HG02642 (cell line): ENCODE results near the gene ATP11B.
A peak's percentile ranks its signal among the peaks of the same experiment; 100 is the strongest.

Source experiments
- ATAC-seq: cut with Tn5 transposase; IDR thresholded peaks from one replicate; pipeline ENCODE4 v1.9.1; 2021; ENCODE audit warnings: mild to moderate bottlenecking; ENCODE audit not compliant: unreplicated experiment, poor library complexity

ATP11B gene

DNA sequence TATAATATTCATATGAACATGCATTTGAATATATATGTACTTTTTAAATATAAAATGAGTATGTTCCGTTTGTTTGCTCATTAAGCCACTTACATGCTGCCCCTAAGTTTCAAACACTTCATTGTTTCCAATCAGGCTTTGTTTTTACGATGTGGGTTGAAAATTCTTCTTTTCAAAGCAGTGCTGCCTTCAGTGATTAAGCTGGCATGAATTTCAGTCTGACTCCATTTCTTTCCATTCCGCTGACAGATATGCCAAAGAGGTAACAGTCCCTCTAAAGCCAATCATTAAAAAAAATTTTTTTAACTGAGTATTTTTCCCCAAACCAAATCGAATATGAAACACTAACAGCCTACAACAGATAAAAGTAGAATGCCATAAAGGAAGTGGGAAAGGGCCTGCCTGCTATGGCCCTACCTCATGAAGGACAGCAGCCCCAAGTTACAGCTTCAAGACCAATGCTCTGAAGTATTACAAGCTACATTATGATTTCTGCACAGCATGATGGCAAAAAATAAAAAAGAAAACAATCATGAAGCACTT lies 147.0 kb downstream of the ATP11B start:
- no peak for ATAC-seq

DNA sequence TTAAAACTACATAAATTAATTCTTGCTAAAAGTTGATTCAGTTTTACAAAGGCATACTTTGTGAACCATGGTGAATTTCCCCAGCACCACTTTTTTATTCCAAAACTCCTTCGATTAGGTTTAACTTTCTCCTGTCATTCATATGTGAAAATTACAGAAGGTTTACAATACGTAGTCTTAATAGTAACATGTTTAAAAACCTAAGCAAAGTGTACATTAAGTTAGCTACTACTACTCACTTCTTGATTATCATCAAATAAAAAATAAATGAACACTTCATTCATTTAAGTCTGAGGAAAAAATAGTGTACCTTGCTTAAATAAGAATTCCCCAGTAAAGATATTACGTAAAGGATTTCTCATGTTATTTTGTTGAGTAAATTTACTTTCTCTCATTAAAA lies 148.4 kb downstream of the ATP11B start:
- no peak for ATAC-seq

DNA sequence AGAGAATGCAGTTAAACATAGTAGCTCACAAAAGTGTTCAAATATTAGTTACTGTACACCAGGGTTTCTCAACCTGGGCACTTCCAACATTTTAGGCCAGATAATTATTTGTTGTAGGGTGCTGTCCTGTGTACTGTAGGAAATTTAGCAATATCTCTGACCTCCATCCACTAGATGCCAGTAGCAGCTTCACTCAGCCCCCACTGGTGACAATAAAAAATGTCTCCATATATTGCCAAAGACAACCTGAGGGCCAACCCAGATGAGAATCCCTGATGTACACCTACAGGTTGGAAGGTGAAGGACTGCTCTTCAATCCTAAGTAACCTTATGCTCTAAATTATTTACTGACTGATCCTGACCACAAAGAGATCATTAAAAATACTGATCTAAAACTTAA lies 154.6 kb downstream of the ATP11B start:
- no peak for ATAC-seq

DNA sequence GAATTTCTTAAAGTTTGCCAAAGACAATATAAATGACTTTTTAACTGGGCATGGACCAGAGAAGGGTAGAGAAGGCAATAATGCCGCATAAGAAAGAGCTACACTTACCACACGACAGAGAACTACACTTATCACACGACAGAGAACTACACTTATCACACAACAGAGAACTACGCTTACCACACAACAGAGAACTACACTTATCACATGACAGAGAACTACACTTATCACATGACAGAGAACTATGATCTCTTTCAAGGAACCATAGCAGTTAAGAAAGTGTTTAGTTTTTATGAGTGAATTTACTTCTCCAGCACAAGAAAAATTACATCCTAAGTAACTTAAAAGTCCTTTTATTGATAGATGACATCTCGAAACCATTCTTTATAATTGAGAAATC lies 155.0 kb downstream of the ATP11B start:
- ATAC-seq, result no peak

DNA sequence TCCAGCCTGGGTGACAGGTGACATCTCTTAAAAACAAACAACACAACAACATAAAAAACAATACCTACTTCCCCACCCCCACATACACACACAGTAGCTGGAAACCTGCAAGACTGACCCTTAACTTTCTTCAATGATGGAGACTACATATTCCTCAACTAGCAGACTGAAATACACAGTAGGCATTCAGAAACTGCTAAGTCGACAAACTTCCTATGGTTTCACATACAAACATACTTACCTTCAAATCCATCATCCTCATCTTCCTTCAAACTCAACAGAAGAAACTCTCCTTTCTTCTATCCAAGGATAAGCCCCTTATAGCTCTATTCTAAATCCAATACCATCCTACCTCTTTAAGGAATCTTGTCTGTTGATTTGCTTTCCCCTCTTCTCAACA lies 156.4 kb downstream of the ATP11B start:
- ATAC-seq, result no peak

DNA sequence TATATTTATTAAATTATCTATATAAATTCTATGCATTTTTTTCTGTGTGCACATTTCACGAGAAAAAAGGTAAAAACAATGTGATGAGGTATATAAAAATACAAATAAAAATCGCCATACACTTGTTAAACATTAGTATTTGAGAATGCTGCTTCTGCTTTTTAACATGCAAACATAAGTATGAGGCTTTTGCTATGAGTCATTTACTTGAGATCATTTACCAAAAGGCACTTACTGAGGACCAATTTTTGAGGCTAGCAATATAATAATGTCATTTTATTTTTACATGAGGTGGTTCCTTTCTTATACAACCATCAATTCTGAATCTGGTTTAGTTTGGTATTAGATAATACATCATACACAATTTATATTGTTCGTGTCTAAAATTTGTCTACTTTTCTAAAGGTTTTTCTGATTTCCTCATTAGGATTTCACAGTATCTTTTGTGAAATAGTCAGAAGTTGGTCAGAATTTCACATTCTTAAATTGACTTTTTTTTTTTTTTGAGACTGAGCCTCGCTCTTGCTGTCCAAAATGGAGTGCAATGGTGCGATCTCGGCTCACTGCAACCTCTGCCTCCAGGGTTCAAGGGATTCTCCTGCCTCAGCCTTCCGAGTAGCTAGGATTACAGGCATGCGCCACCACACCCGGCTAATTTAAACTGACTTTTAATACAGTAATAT lies 161.4 kb downstream of the ATP11B start:
- ATAC-seq, result peak; percentile 76

DNA sequence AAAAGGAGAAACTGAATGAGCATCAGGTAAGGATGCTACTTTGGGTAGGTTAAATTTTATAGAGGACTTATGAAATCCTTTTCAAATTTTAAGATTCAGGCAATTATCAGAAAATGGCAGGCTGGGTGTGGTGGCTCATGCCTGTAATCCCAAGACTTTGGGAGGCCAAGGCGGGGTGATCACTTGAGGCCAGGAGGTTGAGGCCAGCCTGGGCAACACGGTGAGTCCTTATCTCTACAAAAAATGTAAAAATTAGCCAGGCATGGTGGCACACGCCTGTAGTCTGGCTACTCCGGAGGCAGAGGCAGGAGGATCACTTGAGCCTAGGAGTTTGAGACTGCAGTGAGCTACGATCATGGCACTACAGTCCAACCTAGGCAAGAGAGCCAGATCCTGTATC lies 163.9 kb downstream of the ATP11B start:
- ATAC-seq, result no peak

DNA sequence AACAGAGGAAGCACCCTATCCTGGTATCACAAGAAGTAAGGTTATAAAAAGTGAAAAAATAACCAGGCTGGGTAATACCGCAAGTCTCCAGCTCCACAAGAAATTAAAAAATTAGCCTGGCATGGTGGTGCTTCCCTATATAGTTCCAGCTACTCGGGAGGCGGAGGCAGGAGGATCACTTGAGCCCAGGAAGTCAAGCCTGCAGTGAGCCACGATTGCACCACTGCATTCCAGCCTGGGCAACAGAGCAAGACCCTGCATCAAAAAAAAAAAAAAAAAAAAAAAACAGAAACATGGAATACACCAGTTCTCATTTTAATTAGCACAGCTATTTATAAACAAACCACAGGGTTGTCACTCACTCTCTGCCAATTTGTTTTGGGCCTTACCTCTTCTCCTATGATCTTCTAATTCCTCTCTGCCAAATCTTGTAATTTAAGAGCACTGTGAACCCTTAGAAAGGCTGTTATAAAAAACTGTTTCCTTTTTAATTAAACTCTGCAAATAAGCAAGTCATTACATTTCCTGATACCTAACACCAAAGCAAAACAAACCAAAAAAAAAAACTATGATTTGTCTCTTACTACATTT lies 164.5 kb downstream of the ATP11B start:
- no peak for ATAC-seq

DNA sequence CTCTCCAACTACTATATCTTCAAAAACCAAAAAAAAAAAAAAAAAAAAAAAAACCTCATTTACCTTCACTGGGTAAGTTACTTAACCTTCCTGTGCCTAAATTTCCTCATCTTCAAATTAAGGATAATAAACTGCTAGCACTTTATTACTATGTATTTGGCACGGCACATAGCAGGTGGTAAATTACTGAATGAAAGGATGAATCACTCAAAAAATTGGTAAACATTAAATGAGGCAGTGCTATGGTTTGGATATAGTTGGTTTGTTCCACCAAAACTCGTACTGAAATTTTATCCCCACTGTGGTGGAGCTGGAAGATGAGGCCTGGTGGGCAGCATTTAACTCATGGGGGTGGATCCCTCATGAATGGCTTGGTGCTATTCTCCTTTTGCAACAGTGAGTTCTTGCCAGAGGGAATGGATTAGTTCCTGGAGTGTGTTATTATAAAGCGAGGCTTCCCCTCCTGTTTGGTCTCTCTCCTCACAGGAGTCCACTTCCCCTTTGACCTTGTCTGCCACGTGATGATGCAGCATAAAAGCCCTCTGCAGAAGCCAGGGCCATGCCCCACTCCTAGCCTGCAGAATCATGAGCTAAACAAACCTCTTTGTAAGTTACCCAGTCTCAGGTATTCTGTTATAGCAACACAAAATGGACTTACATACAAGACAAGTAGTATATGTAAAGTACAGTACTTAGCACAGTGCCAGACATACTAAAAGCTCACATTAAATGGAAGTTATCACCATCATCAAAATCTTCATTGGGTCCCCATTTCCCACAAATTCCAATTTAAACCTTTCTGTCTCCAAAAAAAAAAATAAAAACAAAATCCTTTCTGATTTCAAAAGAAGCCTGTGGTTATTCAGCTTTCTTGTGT lies 166.4 kb downstream of the ATP11B start:
- no peak for ATAC-seq

DNA sequence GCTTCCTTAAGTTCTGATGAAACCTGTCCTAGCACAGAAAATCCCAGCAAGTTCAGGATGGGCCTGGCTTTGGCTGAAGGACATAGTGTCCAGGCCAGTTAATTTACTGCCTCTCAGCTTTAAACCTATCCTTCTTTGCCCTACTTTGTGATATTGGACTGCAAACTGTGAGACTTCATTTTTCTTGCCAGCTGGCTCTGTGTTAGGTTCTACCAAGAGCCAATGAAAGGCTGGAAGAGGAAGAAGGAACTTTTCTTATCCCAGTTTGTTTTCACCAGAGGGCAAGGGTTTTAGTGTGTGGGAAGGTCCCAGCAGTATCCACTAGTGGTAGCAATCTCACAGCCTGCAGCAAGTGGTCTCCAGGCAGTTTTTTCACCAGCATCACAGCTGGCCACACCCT lies 168.9 kb downstream of the ATP11B start:
- no peak for ATAC-seq

DNA sequence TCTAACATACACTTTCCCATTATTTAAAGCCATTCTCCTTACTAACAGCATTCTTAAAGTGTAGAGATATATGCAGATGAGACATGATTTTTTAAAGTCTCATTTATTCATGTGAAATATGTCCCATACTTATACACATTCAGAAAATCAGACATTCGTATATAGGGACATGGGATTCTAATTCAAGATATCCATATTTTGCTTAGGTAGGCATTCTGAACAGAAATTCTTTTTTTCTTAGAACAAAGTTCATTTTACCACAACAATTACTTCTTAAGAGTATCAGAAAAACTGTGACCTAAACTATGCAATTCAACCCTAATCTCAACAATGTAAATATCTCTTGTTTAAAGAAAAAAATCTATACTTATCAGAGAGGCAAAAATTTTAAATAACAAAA lies 170.9 kb downstream of the ATP11B start:
- ATAC-seq, result no peak

DNA sequence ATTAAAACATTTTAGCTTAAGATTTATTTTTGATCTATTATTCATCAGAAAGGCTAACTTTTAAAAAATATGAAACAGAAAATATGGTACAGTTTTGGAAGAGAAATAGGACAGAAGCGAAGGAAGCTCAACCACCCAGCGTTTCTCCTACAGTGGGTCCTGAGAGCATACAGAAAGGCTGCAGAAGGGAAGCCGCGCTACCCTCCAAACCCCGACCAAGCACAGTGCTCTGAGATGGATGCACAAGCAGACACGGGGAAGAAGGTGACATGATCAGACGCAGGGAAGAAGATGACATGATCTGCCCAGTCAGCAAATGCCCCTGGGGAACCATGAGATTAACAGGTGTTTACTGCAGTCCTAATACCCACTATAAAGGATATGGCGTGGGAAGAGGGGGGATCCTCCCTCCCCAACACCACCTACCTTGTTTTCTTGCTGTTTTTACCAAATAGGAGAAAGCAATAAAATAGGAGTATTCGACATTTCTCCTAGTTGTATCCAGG lies 172.6 kb downstream of the ATP11B start:
- no peak for ATAC-seq

DNA sequence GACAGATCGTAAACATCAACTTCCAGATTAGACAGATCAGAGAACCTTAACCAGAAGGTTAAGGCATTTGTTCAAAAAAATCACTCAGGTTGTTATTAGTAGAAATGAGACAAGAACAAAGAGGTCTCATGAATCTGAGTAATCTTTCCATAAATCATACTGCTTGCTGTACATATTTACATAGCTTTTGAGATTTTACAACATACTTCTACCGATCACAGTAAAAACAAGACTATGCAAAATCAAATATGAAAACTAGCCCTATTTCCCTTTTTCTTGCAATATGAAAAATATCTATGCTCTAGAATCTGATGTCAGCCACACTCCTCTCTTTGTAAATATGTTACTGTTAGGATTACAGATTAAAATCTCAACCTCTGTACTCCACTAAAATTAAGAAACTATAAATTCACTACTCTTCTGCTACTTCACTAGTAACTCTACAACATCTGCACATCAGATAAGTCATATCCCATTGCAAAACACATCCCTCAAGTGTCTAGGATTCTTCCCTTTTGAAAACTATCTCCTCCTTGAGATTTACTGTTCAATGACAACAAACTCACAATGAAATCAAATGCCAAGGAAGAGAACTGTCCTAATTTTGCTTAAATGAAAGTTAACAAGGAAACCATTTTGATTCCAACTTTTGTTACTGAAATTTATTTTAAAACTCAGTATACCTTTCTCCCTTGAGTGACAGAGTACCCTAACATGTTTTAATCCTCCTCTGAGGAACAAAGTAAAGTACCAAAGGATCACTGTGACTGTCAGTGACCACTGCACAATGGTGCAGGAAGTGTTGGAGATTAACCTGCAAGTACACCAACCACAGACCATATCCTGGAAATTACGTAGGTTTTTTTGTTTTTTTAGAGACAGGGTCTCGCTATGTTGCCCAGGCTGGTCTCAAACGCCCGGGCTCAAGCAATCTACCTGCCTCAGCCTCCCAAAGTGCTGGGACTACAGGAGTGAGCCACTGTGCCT lies 174.2 kb downstream of the ATP11B start:
- ATAC-seq, result peak; percentile 49

DNA sequence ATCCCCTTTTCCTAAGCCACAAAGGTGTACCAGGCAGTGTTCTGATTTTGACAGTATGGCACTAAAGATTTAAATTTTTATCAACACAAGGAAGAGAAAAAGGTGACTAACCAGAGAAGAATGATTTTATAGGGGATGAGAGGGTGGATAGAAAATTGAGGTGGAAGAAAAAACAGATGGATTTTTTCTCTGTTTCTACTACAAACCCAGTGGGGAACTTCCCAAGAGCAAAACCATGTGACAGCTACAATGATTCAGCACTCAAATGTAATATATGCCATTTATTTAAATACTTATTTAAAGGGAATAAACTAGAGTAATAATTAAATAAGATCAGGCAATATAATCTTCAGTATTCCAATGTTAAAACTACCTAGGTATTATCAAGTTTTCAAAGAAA lies 176.0 kb downstream of the ATP11B start:
- no peak for ATAC-seq

DNA sequence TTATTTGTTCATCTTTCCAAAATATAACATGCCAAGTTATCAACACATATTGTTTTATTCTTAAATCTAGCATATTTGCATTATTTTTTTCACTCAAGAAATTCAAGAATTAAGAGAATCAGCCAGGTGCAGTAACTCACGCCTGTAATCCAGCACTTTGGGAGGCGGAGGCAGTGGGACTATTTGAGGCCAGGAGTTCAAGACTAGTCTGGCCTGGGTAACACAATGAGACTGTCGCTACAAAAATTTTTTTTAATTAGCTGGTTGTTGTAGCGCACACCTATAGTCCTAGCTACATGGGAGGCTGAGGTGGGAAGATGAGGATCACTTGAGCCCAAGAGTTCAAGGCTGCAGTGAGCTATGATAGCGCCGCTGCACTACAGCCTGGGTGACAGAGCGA lies 176.5 kb downstream of the ATP11B start:
- ATAC-seq, result no peak

DNA sequence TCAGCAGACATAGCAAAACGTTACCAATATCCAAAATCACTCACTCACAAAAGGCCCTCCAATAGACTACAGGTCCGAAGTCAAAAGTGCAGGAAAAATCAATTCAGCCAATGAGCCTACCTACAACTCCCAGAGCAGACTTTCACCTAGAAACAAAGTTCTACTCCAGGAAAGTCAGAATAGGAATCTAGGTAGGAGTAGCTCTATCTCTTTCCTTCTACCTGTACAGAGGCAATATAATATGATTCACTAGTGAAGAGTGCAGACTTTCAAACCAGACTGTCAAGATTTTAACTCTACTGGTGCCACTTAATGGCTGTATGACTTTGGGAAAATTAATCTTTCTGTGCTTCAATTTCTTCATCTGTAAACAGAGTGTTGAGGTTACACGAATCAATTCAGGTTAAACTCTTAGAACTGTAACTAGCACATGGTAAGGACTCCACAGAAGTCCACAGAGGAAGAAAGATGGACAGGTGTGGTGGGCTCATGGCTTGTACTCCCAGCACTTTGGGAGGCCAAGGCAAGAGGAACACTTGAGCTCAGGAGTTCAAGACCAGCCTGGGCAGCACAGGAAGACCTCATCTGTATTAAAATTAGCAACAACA lies 177.6 kb downstream of the ATP11B start:
- no peak for ATAC-seq
